Neural progenitor cell (in vitro differentiated cells): ENCODE results near the gene COPRS. TPM values are rescaled to one million over a fixed set of nuclear protein-coding genes. Genes with fewer than 3 reads are reported as not detected.
"Not testable (repeated sequence)": the region's sequence is repeated elsewhere in the genome, so short reads cannot be mapped to it uniquely, and the experiment has no call there.

Experiments
- DNase-seq: peaks from one replicate; pipeline ENCODE4 v3.0.0-alpha.2; 2016; ENCODE audit warnings: low spot score
- H2AFZ ChIP-seq: fragments of 200-600 bp; sonication (generic); replicated peaks from 2 replicates; pipeline ENCODE4 v1.6.1; 2016; ENCODE audit warnings: antibody characterized with exemption
- H3F3A ChIP-seq: fragments of 200-600 bp; sonication (generic); 2 replicates; pipeline ENCODE4 v1.6.1; 2016; ENCODE audit warnings: antibody characterized with exemption, low read depth
- H3K27ac ChIP-seq: fragments of 200-600 bp; sonication (generic); 2 replicates; pipeline ENCODE4 v1.5.1; 2016; ENCODE audit warnings: mild to moderate bottlenecking
- H3K27me3 ChIP-seq: fragments of 200-600 bp; sonication (generic); 2 replicates; pipeline ENCODE4 v1.6.1; 2016; ENCODE audit warnings: mild to moderate bottlenecking, moderate library complexity
- H3K36me3 ChIP-seq: fragments of 200-600 bp; sonication (generic); 2 replicates; pipeline ENCODE4 v1.5.1; 2016
- H3K4me1 ChIP-seq: fragments of 200-600 bp; sonication (generic); 2 replicates; pipeline ENCODE4 v1.6.1; 2016; ENCODE audit warnings: mixed run types
- H3K4me2 ChIP-seq: fragments of 200-600 bp; sonication (generic); 2 replicates; pipeline ENCODE4 v1.6.1; 2016
- H3K4me3 ChIP-seq: fragments of 200-600 bp; sonication (generic); 2 replicates; pipeline ENCODE4 v1.5.1; 2016
- H3K79me2 ChIP-seq: fragments of 200-600 bp; sonication (generic); 2 replicates; pipeline ENCODE4 v1.6.1; 2016; ENCODE audit warnings: low read depth
- H3K9ac ChIP-seq: fragments of 200-600 bp; sonication (generic); 2 replicates; pipeline ENCODE4 v1.6.1; 2016
- H3K9me3 ChIP-seq: fragments of 200-600 bp; sonication (generic); 2 replicates; pipeline ENCODE4 v1.5.1; 2016; ENCODE audit warnings: low read depth
- H4K20me1 ChIP-seq: fragments of 200-600 bp; sonication (generic); 2 replicates; pipeline ENCODE4 v1.6.1; 2016; ENCODE audit warnings: low read depth
- H3K27ac Mint-ChIP-seq: 3 replicates; pipeline ENCODE4 v1.8.0; 2021; ENCODE audit warnings: mixed read lengths
- H3K27me3 Mint-ChIP-seq: 2 replicates; pipeline ENCODE4 v1.8.0; 2022; ENCODE audit warnings: low read depth, mild to moderate bottlenecking, inconsistent platforms, moderate library complexity, mixed read lengths; ENCODE audit not compliant: insufficient read depth
- H3K36me3 Mint-ChIP-seq: 3 replicates; pipeline ENCODE4 v1.8.0; 2021; ENCODE audit warnings: mixed read lengths
- H3K4me1 Mint-ChIP-seq: 3 replicates; pipeline ENCODE4 v1.8.0; 2021; ENCODE audit warnings: mixed read lengths
- H3K4me3 Mint-ChIP-seq: 3 replicates; pipeline ENCODE4 v1.8.0; 2021; ENCODE audit warnings: mild to moderate bottlenecking, moderate library complexity, mixed read lengths
- H3K9me3 Mint-ChIP-seq: 3 replicates; pipeline ENCODE4 v1.8.0; 2020; ENCODE audit warnings: mixed read lengths
- CTCF ChIP-seq: fragments of 200-600 bp; sonication (generic); IDR thresholded peaks from 2 replicates; pipeline ENCODE4 v1.5.1; 2017; ENCODE audit warnings: antibody characterized with exemption, mild to moderate bottlenecking
- EZH2 ChIP-seq: fragments of 200-600 bp; sonication (generic); IDR thresholded peaks from 2 replicates; pipeline ENCODE4 v1.6.1; 2017; ENCODE audit warnings: antibody characterized with exemption, mild to moderate bottlenecking, moderate library complexity
- EZH2phosphoT487 ChIP-seq: fragments of 200-600 bp; sonication (generic); IDR thresholded peaks from 2 replicates; pipeline ENCODE4 v1.6.1; 2017; ENCODE audit warnings: antibody characterized with exemption
- total RNA-seq: library from RNA; depleted of rRNA; stranded (reverse); fragments of >200 nt; gene quantifications from 2 replicates; pipeline ENCODE4 v1.2.3, GENCODE V29; 2015; ENCODE audit warnings: low replicate concordance

COPRS gene
- total RNA-seq, 1 donor from 2014 or later: 37.9 TPM

DNA sequence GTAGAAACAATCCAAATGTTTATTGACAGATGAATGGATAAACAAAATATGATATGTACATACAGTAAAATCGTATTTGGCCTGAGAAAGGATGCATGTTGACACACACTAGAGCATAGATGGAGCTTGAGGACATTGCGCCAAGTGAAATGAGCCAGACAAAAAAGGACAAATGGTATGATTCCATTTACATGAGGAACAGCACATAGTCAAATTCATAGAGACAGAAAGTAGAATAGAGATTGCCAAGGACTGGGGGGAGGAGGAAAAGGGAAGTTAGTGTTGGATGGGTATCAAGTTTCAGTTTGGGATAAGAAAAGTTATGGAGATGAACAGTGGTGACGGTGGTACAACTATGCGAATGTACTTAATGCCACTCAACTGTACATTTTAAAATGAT lies 47.9 kb downstream of the COPRS start:
- no peak overlapping the region for H3K27ac Mint-ChIP-seq
- Histone ChIP-seq H3K79me2 (no peaks in the 10 kb centered on the region), H3F3A (no peaks in the 10 kb centered on the region), H3K9me3 (no peaks in the 10 kb centered on the region), H3K27me3 (no peaks in the 10 kb centered on the region), H2AFZ (no peak overlapping the region), H3K9ac (no peak overlapping the region), H3K4me3 (no peak overlapping the region), H3K4me2 (no peak overlapping the region), H3K4me1 (no peaks in the 10 kb centered on the region), H3K27ac (no peak overlapping the region), H4K20me1 (no peaks in the 10 kb centered on the region), H3K36me3 (no peaks in the 10 kb centered on the region)
- H3K4me1 Mint-ChIP-seq: no peaks in the 10 kb centered on the region
- H3K9me3 Mint-ChIP-seq: peaks cover 3% of the 10 kb centered on the region
- no peak for DNase-seq
- no peaks in the 10 kb centered on the region for H3K36me3 Mint-ChIP-seq
- H3K27me3 Mint-ChIP-seq: peaks cover 2% of the 10 kb centered on the region
- no peak for TF ChIP-seq CTCF
- H3K4me3 Mint-ChIP-seq: no peak overlapping the region

GRCh38 chr17:31809876-31810275 lies 49.2 kb downstream of the COPRS start:
- not testable (repeated sequence) for H3K4me3 Mint-ChIP-seq, H4K20me1 ChIP-seq, H3K9me3 ChIP-seq, H3K4me2 ChIP-seq, H3K9ac ChIP-seq, H3K27ac Mint-ChIP-seq, H3K79me2 ChIP-seq, H3F3A ChIP-seq, H3K4me1 Mint-ChIP-seq, H3K27ac ChIP-seq, H2AFZ ChIP-seq, DNase-seq, H3K27me3 ChIP-seq, H3K4me3 ChIP-seq, H3K36me3 ChIP-seq, H3K27me3 Mint-ChIP-seq, H3K9me3 Mint-ChIP-seq, H3K36me3 Mint-ChIP-seq, H3K4me1 ChIP-seq

GRCh38 chr17:31808521-31809050 lies 50.5 kb downstream of the COPRS start:
- H3K4me3 ChIP-seq: no peak overlapping the region
- no peak overlapping the region for H2AFZ ChIP-seq

DNA sequence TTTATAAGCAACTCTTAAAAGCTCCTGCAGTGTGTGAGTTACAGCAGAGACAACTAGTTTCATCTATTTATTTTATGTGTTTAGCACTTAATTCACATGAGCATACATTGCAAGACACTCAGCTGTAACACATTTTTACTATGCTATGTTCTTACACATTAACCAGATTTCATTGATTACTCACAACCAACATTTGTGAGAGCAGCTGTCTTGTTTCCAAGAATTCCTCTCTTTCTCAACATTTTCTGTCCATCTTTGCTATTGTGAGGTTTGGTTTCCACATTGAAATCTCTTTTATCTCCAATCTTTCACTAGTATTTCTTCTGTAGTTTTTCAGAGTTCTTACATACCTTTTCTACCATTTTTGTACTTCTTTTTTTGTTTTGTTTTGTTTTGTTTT lies 51.2 kb downstream of the COPRS start:
- Histone ChIP-seq H3F3A (no peaks in the 10 kb centered on the region), H3K4me2 (no peak overlapping the region), H3K27ac (no peak overlapping the region), H3K9me3 (no peaks in the 10 kb centered on the region), H3K9ac (no peak overlapping the region), H3K36me3 (no peaks in the 10 kb centered on the region), H3K27me3 (no peaks in the 10 kb centered on the region), H2AFZ (no peak overlapping the region), H3K4me1 (no peaks in the 10 kb centered on the region), H3K4me3 (no peak overlapping the region), H4K20me1 (no peaks in the 10 kb centered on the region), H3K79me2 (no peaks in the 10 kb centered on the region)
- DNase-seq: no peak
- Mint-ChIP-seq H3K4me1 (no peaks in the 10 kb centered on the region), H3K9me3 (peaks cover 3% of the 10 kb centered on the region), H3K36me3 (no peaks in the 10 kb centered on the region), H3K27ac (no peak overlapping the region), H3K4me3 (no peak overlapping the region), H3K27me3 (no peaks in the 10 kb centered on the region)
- TF ChIP-seq EZH2phosphoT487 (no peak), EZH2 (no peak), CTCF (no peak)

More at GRCh38 chr17:31808521-31809050, 50.5 kb downstream of the COPRS start:
- Histone ChIP-seq H3K27ac (no peak overlapping the region), H3F3A (no peaks in the 10 kb centered on the region), H3K4me2 (no peak overlapping the region), H3K36me3 (no peaks in the 10 kb centered on the region), H3K27me3 (no peaks in the 10 kb centered on the region), H3K79me2 (no peaks in the 10 kb centered on the region), H4K20me1 (no peaks in the 10 kb centered on the region), H3K4me1 (no peaks in the 10 kb centered on the region), H3K9ac (no peak overlapping the region), H3K9me3 (no peaks in the 10 kb centered on the region)
- Mint-ChIP-seq H3K27me3 (peaks cover 2% of the 10 kb centered on the region), H3K36me3 (no peaks in the 10 kb centered on the region), H3K9me3 (peaks cover 3% of the 10 kb centered on the region), H3K4me1 (no peaks in the 10 kb centered on the region), H3K4me3 (no peak overlapping the region), H3K27ac (no peak overlapping the region)
- TF ChIP-seq EZH2 (no peak), CTCF (no peak), EZH2phosphoT487 (no peak)
- DNase-seq: no peak
